ENCODE measurements around the gene BEND7.
"Not testable (repeated sequence)": the region's sequence is repeated elsewhere in the genome, so short reads cannot be mapped to it uniquely, and the experiment has no call there.

The BEND7 gene

GRCh38 chr10:13528875-13529713 is at the start of gene BEND7:
TSS of gene BEND7 (minus strand) at chr10:13529014. CDS start at chr10:13528533, 481 bp downstream.
- DNase-seq (ENCODE audit: low read depth in 1 of 2, low spot score in 1 of 2) = no peak

- DNase-seq (ENCODE audit: low read depth in 1 of 2, low spot score in 1 of 2) = no peak
These were observed 45.1 kb upstream of the BEND7 start for GRCh38 chr10:13573960-13574359.

DNA sequence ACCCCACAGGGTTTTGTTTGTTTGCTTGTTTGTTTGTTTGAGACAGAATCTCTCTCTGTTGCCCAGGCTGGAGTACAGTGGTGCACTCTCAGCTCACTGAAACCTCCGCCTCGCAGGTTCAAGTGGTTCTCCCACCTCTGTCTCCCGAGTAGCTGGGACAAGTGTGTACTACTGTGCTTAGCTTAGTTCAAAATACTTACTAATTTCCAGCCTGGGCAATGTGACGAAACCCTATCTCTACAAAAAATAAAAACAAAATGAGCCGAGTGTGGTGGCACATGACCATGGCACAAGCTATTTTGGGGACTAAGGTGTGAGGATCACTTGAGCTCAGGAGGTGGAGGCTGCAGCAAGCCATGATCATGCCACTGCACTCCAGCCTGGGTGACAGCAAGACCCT is 42.7 kb upstream of the BEND7 start:
- no peak for DNase-seq (ENCODE audit: low read depth in 1 of 2, low spot score in 1 of 2)

- DNase-seq (ENCODE audit: low read depth in 1 of 2, low spot score in 1 of 2) = no peak
These were observed 38.2 kb upstream of the BEND7 start for GRCh38 chr10:13567030-13567429.

DNA sequence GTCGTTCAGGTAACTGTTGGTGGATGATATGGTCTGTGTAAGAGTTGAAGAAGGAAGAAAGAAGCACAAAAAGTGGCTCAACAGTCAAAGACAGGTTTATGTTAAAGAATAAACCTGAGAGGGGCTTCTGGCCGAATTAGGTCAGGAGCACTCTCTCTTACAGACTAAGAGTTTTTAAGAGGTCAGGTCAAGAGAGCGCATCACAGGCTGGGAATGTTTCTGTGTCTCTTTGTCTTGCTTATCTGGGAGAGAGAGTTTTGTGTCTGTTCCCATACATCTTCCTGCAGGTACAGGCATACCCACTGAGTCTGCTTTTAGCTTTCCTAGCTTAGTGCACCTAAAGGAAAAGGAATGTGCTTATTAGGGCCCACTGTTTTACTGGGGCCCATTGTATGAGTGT is 35.8 kb upstream of the BEND7 start:
- no peak for DNase-seq (ENCODE audit: low read depth in 1 of 2, low spot score in 1 of 2)

DNA sequence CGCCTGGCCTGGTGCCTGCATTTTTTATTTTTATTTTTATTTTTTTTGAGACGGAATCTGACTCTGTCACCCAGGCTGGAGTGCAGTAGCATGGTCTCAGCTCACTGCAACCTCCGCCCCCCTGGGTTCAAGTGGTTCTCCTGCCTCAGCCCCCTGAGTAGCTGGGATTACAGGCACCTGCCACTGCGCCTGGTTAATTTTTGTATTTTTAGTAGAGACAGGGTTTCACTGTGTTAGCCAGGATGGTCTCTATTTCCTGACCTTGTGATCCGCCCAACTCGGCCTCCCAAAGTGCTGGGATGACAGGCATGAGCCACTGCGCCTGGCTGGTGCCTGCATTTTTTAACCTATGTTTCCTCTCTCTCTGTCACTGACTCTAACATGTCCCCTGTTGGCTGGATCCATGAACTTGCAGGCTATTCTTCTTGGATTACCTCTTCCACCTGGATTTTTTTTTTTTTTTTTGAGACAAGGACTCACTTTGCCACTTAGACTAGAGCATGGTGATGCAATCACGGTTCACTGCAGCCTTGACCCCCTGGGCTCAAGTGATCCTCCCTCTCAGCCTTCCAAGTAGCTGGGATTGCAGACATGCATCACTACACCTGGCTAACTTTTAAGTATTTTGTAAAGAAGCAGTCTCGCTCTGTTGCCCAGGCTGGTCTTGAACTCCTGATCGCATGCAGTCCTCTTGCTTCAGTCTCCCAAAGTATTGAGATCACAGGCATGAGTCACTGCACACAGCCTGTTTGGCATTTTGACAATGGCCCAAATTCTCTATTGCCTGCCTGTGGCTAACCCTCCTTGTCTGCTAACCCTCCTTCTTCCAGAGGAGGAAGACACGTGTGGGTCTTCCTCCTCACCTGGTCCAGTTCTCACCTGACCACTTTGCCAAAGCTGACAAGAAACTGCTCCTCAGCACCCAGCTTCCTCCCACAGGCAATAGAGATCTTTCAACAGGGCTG is 34.9 kb upstream of the BEND7 start:
- DNase-seq (ENCODE audit: low read depth in 1 of 2, low spot score in 1 of 2) = no peak

- DNase-seq (ENCODE audit: low read depth in 1 of 2, low spot score in 1 of 2) = no peak
These were observed 31.8 kb upstream of the BEND7 start for GRCh38 chr10:13560597-13560996.

DNA sequence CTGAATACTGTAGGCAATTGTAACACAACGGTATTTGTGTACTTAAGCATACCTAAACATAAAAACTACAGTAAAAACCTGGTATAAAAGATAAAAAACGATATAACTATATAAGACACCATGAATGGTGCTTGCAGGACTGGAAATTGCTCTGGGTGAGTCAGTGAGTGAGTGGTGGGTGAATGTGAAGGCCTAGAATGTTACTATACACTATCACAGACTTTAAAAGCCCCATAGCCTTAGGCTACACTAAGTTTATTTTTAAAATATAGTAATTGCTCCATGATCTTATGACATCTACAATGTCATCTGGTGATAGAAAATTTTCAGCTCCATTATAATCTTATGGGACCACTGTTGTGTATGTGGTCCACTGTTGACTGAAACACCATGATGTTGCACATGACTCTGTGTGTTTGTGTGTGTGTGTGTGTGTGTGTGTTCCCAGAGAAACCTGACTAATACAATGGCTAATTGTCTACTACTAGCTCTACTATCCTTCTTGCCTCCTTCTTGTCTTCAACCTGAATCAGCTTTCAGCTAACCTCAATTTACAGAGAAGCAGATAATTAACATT is 30.4 kb upstream of the BEND7 start:
- no peak for DNase-seq (ENCODE audit: low read depth in 1 of 2, low spot score in 1 of 2)

DNA sequence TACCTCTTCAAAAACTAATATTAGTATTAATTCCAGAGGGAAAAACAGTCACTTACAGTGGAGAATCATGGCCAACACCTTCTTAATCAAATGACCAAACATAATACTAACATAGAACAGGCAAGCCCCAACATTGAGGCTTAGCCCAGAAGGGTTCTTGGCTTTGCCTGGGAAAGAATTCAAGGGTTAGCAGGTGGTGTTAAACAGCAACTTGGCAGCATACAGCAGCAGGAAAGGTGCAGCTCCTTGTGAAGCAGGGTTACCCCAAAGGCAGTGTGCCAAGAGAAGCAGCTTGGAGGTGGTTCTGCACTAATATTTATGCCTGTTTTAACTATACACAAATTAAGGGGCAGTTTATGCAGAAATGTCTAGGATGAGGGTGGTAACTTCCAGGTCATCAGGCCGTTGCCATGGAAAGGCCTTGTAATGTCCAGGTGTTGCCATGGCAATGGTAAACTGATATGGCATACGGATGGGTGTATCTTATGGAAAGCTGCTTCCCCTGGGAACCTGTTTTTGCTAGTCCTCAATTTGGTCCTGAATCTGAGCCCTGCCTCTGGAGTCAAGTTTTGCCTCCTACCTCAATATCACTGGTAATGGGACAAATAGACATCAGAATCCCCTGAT is 27.2 kb upstream of the BEND7 start:
- DNase-seq (ENCODE audit: low read depth in 1 of 2, low spot score in 1 of 2) = no peak

GRCh38 chr10:13550802-13551201 is 22.0 kb upstream of the BEND7 start:
- DNase-seq (ENCODE audit: low read depth in 1 of 2, low spot score in 1 of 2) = no peak

DNA sequence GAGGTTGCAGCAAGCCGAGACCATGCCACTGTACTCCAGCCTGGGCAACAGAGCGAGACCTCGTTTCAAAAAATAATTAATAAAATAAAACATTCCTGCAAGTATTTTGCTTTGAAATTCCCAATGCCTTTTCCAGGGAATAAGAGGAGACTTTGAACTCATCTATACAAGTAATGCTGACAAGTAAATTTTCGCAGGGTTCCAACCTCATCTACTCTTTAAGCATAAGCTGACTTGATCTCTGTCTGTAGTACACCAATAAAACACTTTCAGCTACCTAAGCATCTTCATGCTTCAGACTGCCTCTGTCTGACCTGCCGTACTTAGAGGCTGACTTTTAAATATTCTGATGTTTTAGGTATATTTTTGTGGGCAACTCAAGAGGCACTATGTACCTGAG is 13.7 kb upstream of the BEND7 start:
- DNase-seq (ENCODE audit: low read depth in 1 of 2, low spot score in 1 of 2) = no peak

DNA sequence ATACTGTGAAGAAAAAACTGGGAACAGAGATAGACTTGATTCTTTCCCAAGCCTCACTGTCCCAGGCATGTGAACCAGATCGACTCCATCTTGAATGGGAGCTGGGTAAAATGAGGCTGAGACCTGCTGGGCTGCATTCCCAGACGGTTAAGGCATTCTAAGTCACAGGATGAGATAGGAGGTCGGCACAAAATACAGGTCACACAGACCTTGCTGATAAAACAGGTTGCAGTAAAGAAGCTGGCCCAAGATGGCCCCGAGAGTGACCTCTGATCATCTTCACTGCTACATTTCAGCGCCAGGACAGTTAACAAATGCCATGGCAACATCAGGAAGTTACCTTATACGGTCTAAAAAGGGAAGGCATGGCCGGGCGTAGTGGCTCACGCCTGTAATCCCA is 9.2 kb upstream of the BEND7 start:
- not testable (repeated sequence) for DNase-seq (ENCODE audit: low read depth in 1 of 2, low spot score in 1 of 2)

GRCh38 chr10:13536674-13537366 is 8.0 kb upstream of the BEND7 start:
- DNase-seq (ENCODE audit: low read depth in 1 of 2, low spot score in 1 of 2) = no peak

GRCh38 chr10:13535346-13535745 is 6.5 kb upstream of the BEND7 start:
- no peak for DNase-seq (ENCODE audit: low read depth in 1 of 2, low spot score in 1 of 2)

- no peak for DNase-seq (ENCODE audit: low read depth in 1 of 2, low spot score in 1 of 2)
These were observed 830 bp upstream of the BEND7 start for GRCh38 chr10:13529714-13529973.

GRCh38 chr10:13528123-13528874 is 515 bp downstream of the BEND7 start:
- no peak for DNase-seq (ENCODE audit: low read depth in 1 of 2, low spot score in 1 of 2)

- no peak for DNase-seq (ENCODE audit: low read depth in 1 of 2, low spot score in 1 of 2)
These were observed 1.0 kb downstream of the BEND7 start for GRCh38 chr10:13527864-13528122.

DNA sequence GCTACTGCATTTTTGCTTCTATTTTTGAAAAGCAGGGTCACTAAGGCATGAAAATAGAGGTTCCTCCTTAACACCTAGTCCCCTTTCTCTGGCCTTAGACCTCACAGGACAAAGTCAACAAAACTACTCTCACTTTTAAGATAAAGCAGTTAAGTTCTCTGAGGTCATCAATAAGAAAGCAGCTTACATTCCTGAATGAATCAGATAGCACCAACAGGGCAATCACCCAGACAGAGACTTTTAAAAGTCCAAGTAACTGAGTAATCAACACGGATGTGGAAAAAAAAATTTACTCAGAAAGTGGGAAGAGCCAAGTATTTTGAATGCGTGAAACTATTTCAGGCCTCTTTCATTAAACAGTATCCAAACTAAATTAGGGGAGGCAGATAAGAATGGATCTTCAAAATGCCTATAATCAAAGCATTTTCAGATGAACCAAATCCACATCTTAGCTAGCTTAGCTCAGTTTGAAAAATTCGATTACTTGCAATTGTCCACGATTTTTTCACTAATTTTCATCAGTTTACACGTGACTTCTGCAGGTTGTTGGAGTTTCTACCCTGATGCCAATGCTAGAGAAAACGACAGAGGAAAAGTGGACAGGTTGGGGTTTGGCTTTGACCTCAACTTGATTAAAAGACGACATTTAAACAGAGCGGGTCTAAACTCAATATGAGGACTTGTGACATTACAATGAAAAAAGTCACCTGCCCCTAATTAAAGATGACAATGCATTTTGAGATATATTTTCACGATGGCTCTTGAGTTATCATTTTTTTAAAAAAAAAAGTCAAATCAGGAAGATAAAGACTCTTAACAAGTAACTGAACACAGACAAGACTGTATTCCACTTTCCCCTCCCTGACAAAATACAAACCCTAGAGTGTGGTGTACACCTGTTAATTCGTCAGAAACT is 1.6 kb downstream of the BEND7 start:
- no peak for DNase-seq (ENCODE audit: low read depth in 1 of 2, low spot score in 1 of 2)

- no peak for DNase-seq (ENCODE audit: low read depth in 1 of 2, low spot score in 1 of 2)
These were observed 3.2 kb downstream of the BEND7 start for GRCh38 chr10:13525663-13526062.

Measured in activated T-helper 1 cell treated with anti-CD3 and anti-CD28 coated beads, Interleukin-2, amount 50 U/mL, for 16 hours (primary cell).